NK-92 treated with Interleukin-12 subunit alpha and Interleukin-12 subunit beta, amount 100 ng/mL, for 24 hours (cell line): ENCODE data around the gene SCTR.

Source experiments
- DNase-seq: peaks from one replicate; lab custom pipeline; 2025; lab: John Stamatoyannopoulos, UW

The SCTR gene

GRCh38 chr2:119474371-119475224, 49.7 kb downstream of the SCTR start:
- no peak for DNase-seq

GRCh38 chr2:119473621-119474370, 50.5 kb downstream of the SCTR start:
- DNase-seq = no peak

- no peak for DNase-seq
Measured at GRCh38 chr2:119472749-119473148, 51.5 kb downstream of the SCTR start.

GRCh38 chr2:119469661-119470297, 54.5 kb downstream of the SCTR start:
- DNase-seq = no peak

- DNase-seq = no peak
Measured at GRCh38 chr2:119469131-119469530, 55.2 kb downstream of the SCTR start.

- no peak for DNase-seq
Measured at GRCh38 chr2:119468154-119468955, 55.9 kb downstream of the SCTR start.

GRCh38 chr2:119466373-119466772, 57.9 kb downstream of the SCTR start:
- DNase-seq = no peak

- no peak for DNase-seq
Measured at GRCh38 chr2:119465687-119466086, 58.6 kb downstream of the SCTR start.

GRCh38 chr2:119464981-119465380, 59.3 kb downstream of the SCTR start:
- DNase-seq = no peak

- DNase-seq = no peak
Measured at GRCh38 chr2:119463990-119464389, 60.3 kb downstream of the SCTR start.

- no peak for DNase-seq
Measured at GRCh38 chr2:119463136-119463535, 61.1 kb downstream of the SCTR start.

GRCh38 chr2:119462574-119462973, 61.7 kb downstream of the SCTR start:
- DNase-seq = no peak

GRCh38 chr2:119461811-119462210, 62.5 kb downstream of the SCTR start:
- no peak for DNase-seq

- no peak for DNase-seq
Measured at GRCh38 chr2:119460076-119460475, 64.2 kb downstream of the SCTR start.

GRCh38 chr2:119455066-119455718, 69.1 kb downstream of the SCTR start:
- DNase-seq = no peak

- no peak for DNase-seq
Measured at GRCh38 chr2:119453972-119454593, 70.2 kb downstream of the SCTR start.

GRCh38 chr2:119451336-119452050, 72.8 kb downstream of the SCTR start:
- DNase-seq = no peak

- DNase-seq = no peak
Measured at GRCh38 chr2:119449521-119449920, 74.8 kb downstream of the SCTR start.

GRCh38 chr2:119448427-119449141, 75.7 kb downstream of the SCTR start:
- no peak for DNase-seq

- no peak for DNase-seq
Measured at GRCh38 chr2:119446037-119446436, 78.2 kb downstream of the SCTR start.
